ENCODE data around the gene ALDH1A1.
"Not testable (repeated sequence)": the region's sequence is repeated elsewhere in the genome, so short reads cannot be mapped to it uniquely, and the experiment has no call there.

Gene ALDH1A1

DNA sequence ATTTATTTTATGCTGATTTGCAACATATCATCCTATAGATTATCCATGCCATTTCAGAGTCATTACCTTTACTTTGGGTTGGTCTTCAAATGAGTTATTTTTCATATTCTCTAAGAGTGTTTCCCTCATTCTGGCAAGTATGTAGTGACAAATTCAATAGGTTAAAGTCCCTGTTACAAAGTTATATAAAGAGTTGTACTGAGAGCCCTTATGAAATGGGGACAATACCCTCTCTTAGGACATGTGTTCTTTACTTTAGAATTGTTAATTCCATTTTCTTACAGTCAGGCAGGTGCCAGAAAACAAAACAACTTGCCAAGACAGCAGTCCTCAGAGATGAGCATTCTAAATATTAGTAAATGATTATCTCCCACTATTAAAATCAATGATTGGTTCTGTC lies 6.0 kb downstream of the ALDH1A1 start:
- no peak overlapping the region for H3K4me3 ChIP-seq (ENCODE audit: low read depth, low read length)
- DNase-seq (ENCODE audit: low read depth) = no peak
- TF ChIP-seq CTCF (IDR thresholded peaks at IDR 0.05; ENCODE audit: low read depth, low read length, missing control alignments) = no peak

GRCh38 chr9:72946318-72946717 lies 6.5 kb downstream of the ALDH1A1 start:
- no peak for TF ChIP-seq CTCF (IDR thresholded peaks at IDR 0.05; ENCODE audit: low read depth, low read length, missing control alignments)
- H3K4me3 ChIP-seq (ENCODE audit: low read depth, low read length) = no peak overlapping the region
- DNase-seq (ENCODE audit: low read depth) = no peak

- no peak for DNase-seq (ENCODE audit: low read depth)
- H3K4me3 ChIP-seq (ENCODE audit: low read depth, low read length) = no peak overlapping the region
- TF ChIP-seq CTCF (IDR thresholded peaks at IDR 0.05; ENCODE audit: low read depth, low read length, missing control alignments) = no peak
These were observed 7.5 kb downstream of the ALDH1A1 start for GRCh38 chr9:72945391-72945790.

DNA sequence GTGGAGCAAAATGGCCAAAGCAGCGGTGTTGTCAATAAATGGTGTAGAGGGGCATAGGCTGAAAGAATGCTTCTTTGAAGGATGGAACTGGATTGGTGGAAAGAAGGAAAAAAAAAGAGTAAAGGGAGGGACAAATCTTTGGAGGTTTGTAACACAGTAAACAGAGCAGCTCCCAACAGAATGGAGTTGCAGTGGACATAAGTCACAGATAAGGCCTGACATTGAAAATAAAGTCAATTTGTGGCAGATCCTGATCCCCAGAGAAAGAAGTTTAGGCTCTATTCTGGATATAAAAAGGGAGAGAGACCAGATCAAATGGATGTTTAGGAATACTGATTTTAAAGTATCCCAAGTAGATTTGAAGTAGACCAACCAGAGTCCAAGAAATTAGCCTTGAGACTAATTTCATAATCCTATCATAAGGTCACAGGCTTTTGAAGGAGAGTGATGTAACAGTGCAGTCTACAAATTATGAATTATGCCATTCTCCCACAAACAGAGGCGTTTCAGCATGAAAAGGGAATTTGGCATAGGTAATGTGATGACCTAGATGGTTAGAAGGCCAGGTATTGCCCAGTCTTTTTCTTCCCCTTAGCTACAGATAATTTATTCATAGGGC lies 8.9 kb downstream of the ALDH1A1 start:
- DNase-seq (ENCODE audit: low read depth) = no peak
- H3K4me3 ChIP-seq (ENCODE audit: low read depth, low read length) = no peak overlapping the region
- TF ChIP-seq CTCF (IDR thresholded peaks at IDR 0.05; ENCODE audit: low read depth, low read length, missing control alignments) = no peak

- DNase-seq (ENCODE audit: low read depth) = no peak
- TF ChIP-seq CTCF (IDR thresholded peaks at IDR 0.05; ENCODE audit: low read depth, low read length, missing control alignments) = no peak
- no peak overlapping the region for H3K4me3 ChIP-seq (ENCODE audit: low read depth, low read length)
These were observed 10.4 kb downstream of the ALDH1A1 start for GRCh38 chr9:72942451-72942850.

DNA sequence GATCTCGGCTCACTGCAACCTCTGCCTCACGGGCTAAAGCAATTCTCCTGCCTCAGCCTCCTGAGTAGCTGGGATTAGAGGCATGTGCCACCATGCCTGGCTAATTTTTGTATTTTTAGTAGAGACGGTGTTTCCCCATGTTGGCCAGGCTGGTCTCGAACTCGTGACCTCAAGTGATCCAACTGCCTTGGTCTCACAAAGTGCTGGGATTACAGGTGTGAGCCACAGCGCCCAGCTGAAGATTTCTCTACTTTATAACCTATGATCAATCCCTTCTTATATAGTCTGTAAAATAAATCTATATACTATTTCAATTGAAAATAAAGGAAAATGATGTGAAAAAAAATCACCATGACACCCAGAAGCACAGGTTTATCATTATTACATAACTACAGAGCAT lies 13.3 kb downstream of the ALDH1A1 start:
- not testable (repeated sequence) for DNase-seq (ENCODE audit: low read depth); H3K4me3 ChIP-seq (ENCODE audit: low read depth, low read length)

DNA sequence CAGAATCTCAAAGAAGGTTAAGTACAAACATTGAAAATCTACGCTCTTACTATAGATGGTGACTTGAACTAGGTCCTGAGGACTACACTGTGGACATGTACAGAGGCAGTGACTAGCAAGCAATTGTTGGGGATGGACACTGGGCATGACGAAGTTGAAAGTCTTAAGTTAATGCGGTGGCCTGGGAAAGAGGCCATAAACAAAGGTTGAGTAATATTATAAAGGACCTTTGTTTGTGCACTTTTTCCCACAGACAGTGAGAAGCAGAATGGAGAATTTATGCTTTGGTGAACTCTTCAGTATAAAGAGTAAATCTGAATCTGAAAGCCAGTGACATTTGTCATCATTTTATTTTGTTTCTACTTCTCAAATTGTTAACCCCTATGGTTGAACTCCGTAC lies 15.3 kb downstream of the ALDH1A1 start:
- TF ChIP-seq CTCF (IDR thresholded peaks at IDR 0.05; ENCODE audit: low read depth, low read length, missing control alignments) = no peak
- DNase-seq (ENCODE audit: low read depth) = no peak
- H3K4me3 ChIP-seq (ENCODE audit: low read depth, low read length) = no peak overlapping the region

All from GM12864 (cell line).